GM23338 (cell line): Measurements from ENCODE around the gene BNIP3. TPM values are rescaled to one million over a fixed set of nuclear protein-coding genes. Genes with fewer than 3 reads are reported as not detected.

ENCODE experiments used
- ATAC-seq: fragments of 200-7000 bp; cut with Tn5 transposase; 3 replicates; pipeline ENCODE4 v1.9.1; 2020
- DNase-seq: peaks from one replicate; pipeline ENCODE4 v3.0.0-alpha.2; 2015; ENCODE audit warnings: low spot score
- H2AFZ ChIP-seq: fragments of 200-600 bp; sonication (generic); 2 replicates; pipeline ENCODE4 v1.8.0; 2016; ENCODE audit warnings: antibody characterized with exemption, mild to moderate bottlenecking, moderate library complexity
- H3F3A ChIP-seq: fragments of 200-600 bp; sonication (generic); replicated peaks from 2 replicates; pipeline ENCODE4 v1.8.0; 2017; ENCODE audit warnings: antibody characterized with exemption, mixed run types, low read depth
- H3K27ac ChIP-seq: fragments of 200-600 bp; sonication (generic); 2 replicates; pipeline ENCODE4 v1.6.1; 2016; ENCODE audit warnings: low read depth
- H3K27me3 ChIP-seq: fragments of 200-600 bp; sonication (generic); 2 replicates; pipeline ENCODE4 v1.8.0; 2016; ENCODE audit warnings: mild to moderate bottlenecking, mixed run types, moderate library complexity; ENCODE audit not compliant: insufficient read depth
- H3K36me3 ChIP-seq: fragments of 200-600 bp; sonication (generic); 2 replicates; pipeline ENCODE4 v1.8.0; 2016; ENCODE audit warnings: mild to moderate bottlenecking; ENCODE audit not compliant: insufficient read depth
- H3K4me1 ChIP-seq: fragments of 200-600 bp; sonication (generic); 2 replicates; pipeline ENCODE4 v1.8.0; 2016; ENCODE audit warnings: mild to moderate bottlenecking, moderate library complexity; ENCODE audit not compliant: insufficient read depth
- H3K4me2 ChIP-seq: fragments of 200-600 bp; sonication (generic); 2 replicates; pipeline ENCODE4 v1.7.1; 2017; ENCODE audit warnings: mixed run types
- H3K4me3 ChIP-seq: fragments of 200-600 bp; sonication (generic); 2 replicates; pipeline ENCODE4 v1.6.1; 2016; ENCODE audit warnings: mixed run types
- H3K79me2 ChIP-seq: fragments of 200-600 bp; sonication (generic); replicated peaks from 2 replicates; pipeline ENCODE4 v1.8.0; 2017; ENCODE audit warnings: mild to moderate bottlenecking; ENCODE audit not compliant: insufficient read depth
- H3K9me2 ChIP-seq: fragments of 200-600 bp; sonication (generic); 2 replicates; pipeline ENCODE4 v1.8.0; 2017; ENCODE audit not compliant: insufficient read depth
- H4K20me1 ChIP-seq: fragments of 200-600 bp; sonication (generic); replicated peaks from 2 replicates; pipeline ENCODE4 v1.8.0; 2017; ENCODE audit warnings: mild to moderate bottlenecking; ENCODE audit not compliant: insufficient read depth
- H3K27ac Mint-ChIP-seq: 2 replicates; pipeline ENCODE4 v1.8.0; 2020; ENCODE audit warnings: inconsistent platforms, mild to moderate bottlenecking, moderate library complexity, mixed read lengths
- H3K27me3 Mint-ChIP-seq: 3 replicates; pipeline ENCODE4 v1.8.0; 2022; ENCODE audit warnings: low read depth, mild to moderate bottlenecking, moderate library complexity, mixed read lengths, inconsistent platforms; ENCODE audit not compliant: insufficient read depth, poor library complexity
- H3K36me3 Mint-ChIP-seq: 3 replicates; pipeline ENCODE4 v1.8.0; 2021; ENCODE audit warnings: low read depth, mild to moderate bottlenecking, inconsistent platforms, moderate library complexity, mixed read lengths
- H3K4me1 Mint-ChIP-seq: 3 replicates; pipeline ENCODE4 v1.8.0; 2020; ENCODE audit warnings: mild to moderate bottlenecking, inconsistent platforms, mixed read lengths
- H3K4me3 Mint-ChIP-seq: 3 replicates; pipeline ENCODE4 v1.8.0; 2021; ENCODE audit warnings: moderate library complexity, mild to moderate bottlenecking, inconsistent platforms, mixed read lengths
- H3K9me3 Mint-ChIP-seq: 3 replicates; pipeline ENCODE4 v1.8.0; 2020; ENCODE audit warnings: moderate library complexity, mild to moderate bottlenecking, inconsistent platforms, mixed read lengths
- CREB1 ChIP-seq: fragments of 250-450 bp; sonication (Bioruptor Pico); IDR thresholded peaks from 2 replicates; pipeline ENCODE4 v1.5.0; 2020; ENCODE audit warnings: low read depth, mild to moderate bottlenecking, moderate library complexity
- JUNB ChIP-seq: IDR thresholded peaks from one replicate; pipeline ENCODE4 v1.6.1; 2016; ENCODE audit warnings: antibody characterized with exemption; ENCODE audit not compliant: unreplicated experiment
- POLR2AphosphoS5 ChIP-seq: IDR thresholded peaks from 2 replicates; pipeline ENCODE4 v1.6.1; 2016; ENCODE audit warnings: antibody characterized with exemption, low read depth
- STAT1 ChIP-seq: IDR thresholded peaks from one replicate; pipeline ENCODE4 v1.6.1; 2016; ENCODE audit warnings: antibody characterized with exemption; ENCODE audit not compliant: unreplicated experiment
- ZNF331 ChIP-seq: fragments of 250-450 bp; sonication (Bioruptor Pico); IDR thresholded peaks from 2 replicates; pipeline ENCODE4 v1.5.0; 2020; ENCODE audit warnings: low read depth, mild to moderate bottlenecking, moderate library complexity
- polyA plus RNA-seq: library from polyadenylated mRNA; unstranded; fragments of >200 nt; fragmentation: Nextera tagmentation; extraction: Ambion mirVana; gene quantifications from 2 replicates; pipeline ENCODE4 v1.2.1, GENCODE V29; 2016
- total RNA-seq: library from RNA; depleted of rRNA; stranded (reverse); fragments of >200 nt; shearing (Covaris generic); gene quantifications from 2 replicates; pipeline ENCODE4 v1.2.3, GENCODE V29; 2014
- TF ChIP-seq, protein P1 (sequence below), 2 experiments: fragments of 200-600 bp in 1 of 2; sonication (generic) in 1 of 2; conservative IDR thresholded peaks; 2 replicates each; pipeline versions ENCODE4 v1.5.1 to v1.6.1; 2016 to 2017; ENCODE audit warnings: antibody characterized with exemption in 2 of 2, low read depth in 2 of 2, mild to moderate bottlenecking in 2 of 2, moderate library complexity in 1 of 2
- TF ChIP-seq, protein P2 (sequence below): IDR thresholded peaks from 2 replicates; pipeline ENCODE4 v1.6.1; 2016; ENCODE audit warnings: antibody characterized with exemption
- TF ChIP-seq, protein P3 (sequence below): IDR thresholded peaks from one replicate; pipeline ENCODE4 v1.6.1; 2018; ENCODE audit warnings: antibody characterized with exemption; ENCODE audit not compliant: unreplicated experiment

Gene BNIP3
- total and polyA plus RNA-seq, 2 experiments from 2014 or later, result 46.3 to 75.0 TPM

DNA sequence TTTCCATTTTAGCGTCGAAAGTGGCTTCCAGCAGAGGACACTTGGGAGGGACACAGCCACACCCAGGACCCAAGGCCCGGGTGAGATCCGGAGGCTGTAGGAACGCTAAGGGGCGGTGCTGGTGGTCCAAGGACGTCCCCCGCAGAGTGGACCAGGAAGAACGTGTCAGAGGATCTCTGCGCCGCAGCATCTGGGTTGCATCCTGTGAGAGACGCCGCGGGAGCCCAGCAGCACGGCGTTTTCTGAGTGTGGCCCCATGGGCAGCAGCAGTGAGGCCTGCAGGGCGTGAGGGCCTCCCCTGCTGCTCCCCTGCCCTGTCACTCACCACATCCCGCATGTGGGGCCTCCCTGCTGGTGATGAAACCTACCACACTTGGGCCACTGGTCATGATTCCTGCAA lies 40.5 kb upstream of the BNIP3 start (continued):
- TF ChIP-seq, protein P1, sequence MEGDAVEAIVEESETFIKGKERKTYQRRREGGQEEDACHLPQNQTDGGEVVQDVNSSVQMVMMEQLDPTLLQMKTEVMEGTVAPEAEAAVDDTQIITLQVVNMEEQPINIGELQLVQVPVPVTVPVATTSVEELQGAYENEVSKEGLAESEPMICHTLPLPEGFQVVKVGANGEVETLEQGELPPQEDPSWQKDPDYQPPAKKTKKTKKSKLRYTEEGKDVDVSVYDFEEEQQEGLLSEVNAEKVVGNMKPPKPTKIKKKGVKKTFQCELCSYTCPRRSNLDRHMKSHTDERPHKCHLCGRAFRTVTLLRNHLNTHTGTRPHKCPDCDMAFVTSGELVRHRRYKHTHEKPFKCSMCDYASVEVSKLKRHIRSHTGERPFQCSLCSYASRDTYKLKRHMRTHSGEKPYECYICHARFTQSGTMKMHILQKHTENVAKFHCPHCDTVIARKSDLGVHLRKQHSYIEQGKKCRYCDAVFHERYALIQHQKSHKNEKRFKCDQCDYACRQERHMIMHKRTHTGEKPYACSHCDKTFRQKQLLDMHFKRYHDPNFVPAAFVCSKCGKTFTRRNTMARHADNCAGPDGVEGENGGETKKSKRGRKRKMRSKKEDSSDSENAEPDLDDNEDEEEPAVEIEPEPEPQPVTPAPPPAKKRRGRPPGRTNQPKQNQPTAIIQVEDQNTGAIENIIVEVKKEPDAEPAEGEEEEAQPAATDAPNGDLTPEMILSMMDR (conservative IDR thresholded peaks at IDR 0.05; ENCODE audit: low read depth in 2 of 2), result no peak
- TF ChIP-seq ZNF331 (CRISPR knock-in tag), result no peak

DNA sequence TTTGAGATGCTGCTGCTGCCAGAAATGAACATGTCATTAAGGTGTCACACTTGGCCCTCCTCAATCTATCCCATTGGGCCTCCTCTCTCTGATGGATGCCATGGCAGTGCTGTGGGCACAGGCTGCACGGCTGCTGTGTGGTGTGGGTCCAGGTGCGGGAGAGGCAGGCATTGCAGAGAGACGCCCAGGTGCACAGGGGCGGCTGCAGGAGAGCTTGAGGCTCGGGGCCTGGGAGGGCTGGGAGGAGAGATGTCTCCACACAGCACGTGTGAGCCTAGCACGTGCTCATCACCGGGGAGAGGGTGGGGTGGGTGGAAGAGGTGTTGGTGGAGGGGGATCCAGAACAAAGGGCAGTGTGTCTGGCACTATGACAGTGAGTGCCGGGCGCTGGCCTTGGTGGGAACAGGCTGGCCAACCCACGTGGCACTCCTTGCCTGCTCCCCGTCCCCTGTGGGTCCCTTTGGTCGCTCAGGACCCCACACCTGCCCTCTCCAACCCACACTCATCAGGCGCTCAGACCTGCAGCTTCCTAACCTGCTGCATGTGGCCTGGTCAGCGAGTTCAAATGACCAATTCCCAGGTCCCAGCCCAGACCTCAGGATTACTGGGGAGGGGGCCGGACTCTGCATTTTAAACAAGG lies 39.9 kb upstream of the BNIP3 start:
- H3K4me3 Mint-ChIP-seq, result no peak overlapping the region
- Histone ChIP-seq H3F3A (no peaks in the 10 kb centered on the region), H3K4me3 (no peak overlapping the region), H3K4me1 (peaks cover 2% of the 10 kb centered on the region; the same call in 1 of the 2 replicates), H3K36me3 (no peaks in the 10 kb centered on the region), H4K20me1 (no peaks in the 10 kb centered on the region), H3K27me3 (0 out of 2 replicates have a peak, but pooled peaks cover 10% of the 10 kb centered on the region), H3K27ac (no peak overlapping the region), H2AFZ (no peak overlapping the region), H3K9me2 (0 out of 2 replicates have a peak, but pooled peaks cover 7% of the 10 kb centered on the region), H3K79me2 (no peaks in the 10 kb centered on the region), H3K4me2 (no peak overlapping the region)
- H3K27me3 Mint-ChIP-seq, result peaks cover 15% of the 10 kb centered on the region
- H3K27ac Mint-ChIP-seq, result no peak overlapping the region
- TF ChIP-seq POLR2AphosphoS5 (no peak), CREB1 (CRISPR knock-in tag) (no peak), JUNB (no peak), ZNF331 (CRISPR knock-in tag) (no peak), STAT1 (no peak)
- TF ChIP-seq, protein P2, sequence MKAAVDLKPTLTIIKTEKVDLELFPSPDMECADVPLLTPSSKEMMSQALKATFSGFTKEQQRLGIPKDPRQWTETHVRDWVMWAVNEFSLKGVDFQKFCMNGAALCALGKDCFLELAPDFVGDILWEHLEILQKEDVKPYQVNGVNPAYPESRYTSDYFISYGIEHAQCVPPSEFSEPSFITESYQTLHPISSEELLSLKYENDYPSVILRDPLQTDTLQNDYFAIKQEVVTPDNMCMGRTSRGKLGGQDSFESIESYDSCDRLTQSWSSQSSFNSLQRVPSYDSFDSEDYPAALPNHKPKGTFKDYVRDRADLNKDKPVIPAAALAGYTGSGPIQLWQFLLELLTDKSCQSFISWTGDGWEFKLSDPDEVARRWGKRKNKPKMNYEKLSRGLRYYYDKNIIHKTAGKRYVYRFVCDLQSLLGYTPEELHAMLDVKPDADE, result no peak
- TF ChIP-seq, protein P3, sequence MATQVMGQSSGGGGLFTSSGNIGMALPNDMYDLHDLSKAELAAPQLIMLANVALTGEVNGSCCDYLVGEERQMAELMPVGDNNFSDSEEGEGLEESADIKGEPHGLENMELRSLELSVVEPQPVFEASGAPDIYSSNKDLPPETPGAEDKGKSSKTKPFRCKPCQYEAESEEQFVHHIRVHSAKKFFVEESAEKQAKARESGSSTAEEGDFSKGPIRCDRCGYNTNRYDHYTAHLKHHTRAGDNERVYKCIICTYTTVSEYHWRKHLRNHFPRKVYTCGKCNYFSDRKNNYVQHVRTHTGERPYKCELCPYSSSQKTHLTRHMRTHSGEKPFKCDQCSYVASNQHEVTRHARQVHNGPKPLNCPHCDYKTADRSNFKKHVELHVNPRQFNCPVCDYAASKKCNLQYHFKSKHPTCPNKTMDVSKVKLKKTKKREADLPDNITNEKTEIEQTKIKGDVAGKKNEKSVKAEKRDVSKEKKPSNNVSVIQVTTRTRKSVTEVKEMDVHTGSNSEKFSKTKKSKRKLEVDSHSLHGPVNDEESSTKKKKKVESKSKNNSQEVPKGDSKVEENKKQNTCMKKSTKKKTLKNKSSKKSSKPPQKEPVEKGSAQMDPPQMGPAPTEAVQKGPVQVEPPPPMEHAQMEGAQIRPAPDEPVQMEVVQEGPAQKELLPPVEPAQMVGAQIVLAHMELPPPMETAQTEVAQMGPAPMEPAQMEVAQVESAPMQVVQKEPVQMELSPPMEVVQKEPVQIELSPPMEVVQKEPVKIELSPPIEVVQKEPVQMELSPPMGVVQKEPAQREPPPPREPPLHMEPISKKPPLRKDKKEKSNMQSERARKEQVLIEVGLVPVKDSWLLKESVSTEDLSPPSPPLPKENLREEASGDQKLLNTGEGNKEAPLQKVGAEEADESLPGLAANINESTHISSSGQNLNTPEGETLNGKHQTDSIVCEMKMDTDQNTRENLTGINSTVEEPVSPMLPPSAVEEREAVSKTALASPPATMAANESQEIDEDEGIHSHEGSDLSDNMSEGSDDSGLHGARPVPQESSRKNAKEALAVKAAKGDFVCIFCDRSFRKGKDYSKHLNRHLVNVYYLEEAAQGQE, result no peak
- DNase-seq (no peak), ATAC-seq (no peak)
- peaks cover 5% of the 10 kb centered on the region; the same call in 2 of the 3 replicates for H3K9me3 Mint-ChIP-seq
- peaks cover 6% of the 10 kb centered on the region for H3K4me1 Mint-ChIP-seq
- H3K36me3 Mint-ChIP-seq, result no peaks in the 10 kb centered on the region
